HG02798 (cell line): ENCODE measurements around the gene ENOPH1.

Experiments
- ATAC-seq: cut with Tn5 transposase; IDR thresholded peaks from one replicate; pipeline ENCODE4 v1.9.1; 2021; ENCODE audit warnings: mild to moderate bottlenecking; ENCODE audit not compliant: unreplicated experiment, poor library complexity

ENOPH1 gene

GRCh38 chr4:82425478-82425877 is 4.9 kb upstream of the ENOPH1 start:
- ATAC-seq, result no peak

GRCh38 chr4:82428526-82428968 is 1.8 kb upstream of the ENOPH1 start:
- no peak for ATAC-seq

GRCh38 chr4:82428969-82429727 is 1.2 kb upstream of the ENOPH1 start:
- peak; percentile 70 for ATAC-seq

GRCh38 chr4:82429728-82430192 is 630 bp upstream of the ENOPH1 start:
- no peak for ATAC-seq

- no peak for ATAC-seq
These were observed 765 bp downstream of the ENOPH1 start for GRCh38 chr4:82430964-82431745.

GRCh38 chr4:82431831-82432230 is 1.4 kb downstream of the ENOPH1 start:
- no peak for ATAC-seq

GRCh38 chr4:82432596-82432995 is 2.2 kb downstream of the ENOPH1 start:
- no peak for ATAC-seq

- no peak for ATAC-seq
These were observed 3.4 kb downstream of the ENOPH1 start for GRCh38 chr4:82433791-82434190.

- no peak for ATAC-seq
These were observed 4.6 kb downstream of the ENOPH1 start for GRCh38 chr4:82434949-82435348.

- no peak for ATAC-seq
These were observed 5.7 kb downstream of the ENOPH1 start for GRCh38 chr4:82436130-82436529.

- ATAC-seq, result no peak
These were observed 6.4 kb downstream of the ENOPH1 start for GRCh38 chr4:82436780-82437179.

- no peak for ATAC-seq
These were observed 7.1 kb downstream of the ENOPH1 start for GRCh38 chr4:82437285-82438005.

GRCh38 chr4:82439088-82439487 is 8.7 kb downstream of the ENOPH1 start:
- no peak for ATAC-seq

- no peak for ATAC-seq
These were observed 17.5 kb downstream of the ENOPH1 start for GRCh38 chr4:82447886-82448285.

- no peak for ATAC-seq
These were observed 20.8 kb downstream of the ENOPH1 start for GRCh38 chr4:82450966-82451755.

- no peak for ATAC-seq
These were observed 21.6 kb downstream of the ENOPH1 start for GRCh38 chr4:82452026-82452425.

- no peak for ATAC-seq
These were observed 26.9 kb downstream of the ENOPH1 start for GRCh38 chr4:82457266-82457665.

- no peak for ATAC-seq
These were observed 28.3 kb downstream of the ENOPH1 start for GRCh38 chr4:82458729-82459128.

GRCh38 chr4:82461710-82462109 is 31.3 kb downstream of the ENOPH1 start:
- no peak for ATAC-seq

GRCh38 chr4:82462415-82462831 is 32.0 kb downstream of the ENOPH1 start:
- peak; percentile 86 for ATAC-seq
